Gastroesophageal sphincter (tissue), 4 donors: ENCODE results near the gene SDK1. TPM values are rescaled to one million over a fixed set of nuclear protein-coding genes. Genes with fewer than 3 reads are reported as not detected.
"Not testable (repeated sequence)": the region's sequence is repeated elsewhere in the genome, so short reads cannot be mapped to it uniquely, and the experiment has no call there.

Experiments
- ATAC-seq: fragments of 150-250 bp; one replicate; pipeline ENCODE4 v1.9.1; 2016; ENCODE audit warnings: mild to moderate bottlenecking, moderate library complexity
- H3K27ac ChIP-seq, 4 donors: fragments of 200-600 bp; sonication (generic) in 3 of 4; 1 replicate in 3 of 4; 2 replicates in 1 of 4; pipeline ENCODE4 v1.5.1; 2016 to 2019
- H3K27me3 ChIP-seq: fragments of 200-600 bp; sonication (generic); one replicate; pipeline ENCODE4 v1.5.1; 2019
- H3K36me3 ChIP-seq, 2 donors: fragments of 200-600 bp; sonication (generic); one replicate each; pipeline ENCODE4 v1.5.1; 2019; ENCODE audit warnings: control low read depth in 1 of 2
- H3K4me1 ChIP-seq, 3 donors: fragments of 200-600 bp; sonication (generic); 1 replicate in 2 of 3; 2 replicates in 1 of 3; pipeline ENCODE4 v1.5.1; 2016 to 2019; ENCODE audit warnings: control low read depth in 2 of 3
- H3K4me3 ChIP-seq, 2 donors: fragments of 200-600 bp; sonication (generic); one replicate each; pipeline ENCODE4 v1.5.1; 2019; ENCODE audit warnings: mild to moderate bottlenecking in 1 of 2, moderate library complexity in 1 of 2
- H3K9me3 ChIP-seq, 3 donors: fragments of 200-600 bp; sonication (generic); one replicate each; pipeline ENCODE4 v1.5.1; 2017 to 2019; ENCODE audit warnings: control low read depth in 2 of 3
- CTCF ChIP-seq, 4 experiments: fragments of 200-600 bp in 2 of 4; fragments of 450-650 bp in 2 of 4; sonication (generic) in 1 of 4; IDR thresholded peaks; one replicate each; pipeline ENCODE4 v1.5.1; 2017 to 2019; ENCODE audit warnings: antibody characterized with exemption in 4 of 4, mild to moderate bottlenecking in 2 of 4, moderate library complexity in 2 of 4
- EP300 ChIP-seq: sonication (generic); formaldehyde crosslinking; IDR thresholded peaks from one replicate; pipeline ENCODE4 v1.6.1; 2017; ENCODE audit warnings: antibody characterized with exemption, mild to moderate bottlenecking
- POLR2A ChIP-seq, 2 donors: fragments of 450-650 bp; IDR thresholded peaks; one replicate each; pipeline ENCODE4 v1.6.1; 2017; ENCODE audit warnings: antibody characterized with exemption in 2 of 2, mild to moderate bottlenecking in 2 of 2, moderate library complexity in 1 of 2
- POLR2AphosphoS5 ChIP-seq: sonication (generic); formaldehyde crosslinking; IDR thresholded peaks from one replicate; pipeline ENCODE4 v1.6.1; 2017; ENCODE audit warnings: antibody characterized with exemption
- WGBS, 2 donors: methylation state at CpG; one replicate each; pipeline ENCODE4 v1.1.5; 2018; ENCODE audit warnings: low coverage in 1 of 2; 5-methylcytosine and 5-hydroxymethylcytosine counted together
- total RNA-seq, 4 donors: library from RNA; depleted of rRNA; stranded (reverse); fragments of >200 nt; gene quantifications; one replicate each; pipeline ENCODE4 v1.1.0, GENCODE V29; 2016

The SDK1 gene
- total RNA-seq, 4 donors from 2014 or later: 6.1 to 13.6 (median 8.7) TPM

- no peak overlapping the region for H3K4me3 ChIP-seq
- no peak for ATAC-seq
- H3K27ac ChIP-seq: no peak overlapping the region
- no peaks in the 10 kb centered on the region for H3K9me3 ChIP-seq
- H3K27me3 ChIP-seq: no peaks in the 10 kb centered on the region
- H3K36me3 ChIP-seq: peaks cover 0 to 5% of the 10 kb centered on the region in 2 donors
- no peak for TF ChIP-seq CTCF (IDR thresholded peaks at IDR 0.05)
- TF ChIP-seq POLR2AphosphoS5: no peak
- no peak for TF ChIP-seq EP300
- no peak for TF ChIP-seq POLR2A (IDR thresholded peaks at IDR 0.05)
- H3K4me1 ChIP-seq: no peaks in the 10 kb centered on the region
- 100% methylated on average over 1 to 3 of the region's 19 CpGs for WGBS, 2 donors
Observed at GRCh38 chr7:4215176-4215720, 914.2 kb downstream of the SDK1 start.

- Histone ChIP-seq H3K4me3 (no peak overlapping the region), H3K27me3 (no peaks in the 10 kb centered on the region), H3K9me3 (no peaks in the 10 kb centered on the region), H3K27ac (no peak overlapping the region), H3K4me1 (no peaks in the 10 kb centered on the region), H3K36me3 (no peaks in the 10 kb centered on the region)
- no peak for TF ChIP-seq CTCF (IDR thresholded peaks at IDR 0.05)
- TF ChIP-seq EP300: no peak
- TF ChIP-seq POLR2AphosphoS5: no peak
- TF ChIP-seq POLR2A (IDR thresholded peaks at IDR 0.05): no peak
- no peak for ATAC-seq
- 30% methylated on average over 2 of the region's 16 CpGs; no CpG with 5 or more reads in 1 of the 2 donors for WGBS, 2 donors
Observed at GRCh38 chr7:4216016-4216415, 915.0 kb downstream of the SDK1 start.

- H3K36me3 ChIP-seq, ATAC-seq, H3K27ac ChIP-seq, H3K4me3 ChIP-seq, H3K4me1 ChIP-seq, H3K27me3 ChIP-seq, H3K9me3 ChIP-seq: not testable (repeated sequence)
- WGBS, 2 donors: 63 to 80% methylated on average over 2 to 6 of the region's 29 CpGs
Observed at GRCh38 chr7:4217126-4217660, 916.1 kb downstream of the SDK1 start.

GRCh38 chr7:4218481-4218880 lies 917.4 kb downstream of the SDK1 start:
- H3K36me3 ChIP-seq: no peaks in the 10 kb centered on the region
- no peak overlapping the region for H3K27ac ChIP-seq
- no peaks in the 10 kb centered on the region for H3K9me3 ChIP-seq
- H3K4me1 ChIP-seq: no peaks in the 10 kb centered on the region
- H3K4me3 ChIP-seq: no peak overlapping the region
- ATAC-seq: no peak
- H3K27me3 ChIP-seq: no peaks in the 10 kb centered on the region
- WGBS, 2 donors: 93 to 100% methylated on average over 2 to 7 of the region's 7 CpGs
- TF ChIP-seq POLR2AphosphoS5: no peak
- no peak for TF ChIP-seq POLR2A (IDR thresholded peaks at IDR 0.05)
- TF ChIP-seq CTCF (IDR thresholded peaks at IDR 0.05): no peak
- no peak for TF ChIP-seq EP300

GRCh38 chr7:4220011-4220410 lies 919.0 kb downstream of the SDK1 start:
- Histone ChIP-seq H3K27ac (no peak overlapping the region), H3K9me3 (no peaks in the 10 kb centered on the region), H3K27me3 (no peaks in the 10 kb centered on the region), H3K36me3 (no peaks in the 10 kb centered on the region), H3K4me3 (no peak overlapping the region), H3K4me1 (no peaks in the 10 kb centered on the region)
- 100% methylated on average over 1 to 2 of the region's 15 CpGs for WGBS, 2 donors
- ATAC-seq: no peak
- no peak for TF ChIP-seq EP300
- no peak for TF ChIP-seq POLR2A (IDR thresholded peaks at IDR 0.05)
- no peak for TF ChIP-seq CTCF (IDR thresholded peaks at IDR 0.05)
- no peak for TF ChIP-seq POLR2AphosphoS5
